Stimulated activated CD4-positive, alpha-beta T cell treated with anti-CD3 and anti-CD28 coated beads, Interleukin-4, amount 100 ng/mL, for 4 hours (primary cell): ENCODE measurements around the gene TTC9B.
A peak's percentile ranks its signal among the peaks of the same experiment; 100 is the strongest.
"Not testable (repeated sequence)": the region's sequence is repeated elsewhere in the genome, so short reads cannot be mapped to it uniquely, and the experiment has no call there.

ENCODE experiments used
- DNase-seq, 2 experiments: peaks; one replicate each; pipeline ENCODE4 v3.0.0-alpha.2; 2020

The TTC9B gene

DNA sequence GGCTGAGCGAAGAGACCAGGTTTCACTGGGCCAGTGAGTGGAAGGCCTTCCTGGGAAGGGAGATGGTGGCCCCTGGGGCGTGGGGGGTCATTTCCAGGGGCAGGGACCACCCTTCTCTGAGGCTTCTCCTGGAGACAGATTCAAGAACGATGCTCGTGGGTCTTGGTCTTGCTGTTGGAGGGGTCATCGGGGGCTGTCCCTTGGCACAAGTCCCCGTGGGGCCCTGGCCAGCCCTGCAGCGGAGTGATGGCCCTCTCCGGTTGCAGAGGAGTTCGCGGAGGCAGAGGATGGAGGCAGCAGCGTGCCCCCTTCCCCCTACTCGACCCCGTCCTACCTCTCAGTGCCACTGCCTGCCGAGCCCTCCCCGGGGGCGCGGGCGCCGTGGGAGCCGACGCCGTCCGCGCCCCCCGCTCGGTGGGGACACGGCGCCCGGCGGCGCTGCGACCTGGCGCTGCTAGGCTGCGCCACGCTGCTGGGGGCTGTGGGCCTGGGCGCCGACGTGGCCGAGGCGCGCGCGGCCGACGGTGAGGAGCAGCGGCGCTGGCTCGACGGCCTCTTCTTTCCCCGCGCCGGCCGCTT is 4.8 kb downstream of the TTC9B start:
- no peak for DNase-seq

DNA sequence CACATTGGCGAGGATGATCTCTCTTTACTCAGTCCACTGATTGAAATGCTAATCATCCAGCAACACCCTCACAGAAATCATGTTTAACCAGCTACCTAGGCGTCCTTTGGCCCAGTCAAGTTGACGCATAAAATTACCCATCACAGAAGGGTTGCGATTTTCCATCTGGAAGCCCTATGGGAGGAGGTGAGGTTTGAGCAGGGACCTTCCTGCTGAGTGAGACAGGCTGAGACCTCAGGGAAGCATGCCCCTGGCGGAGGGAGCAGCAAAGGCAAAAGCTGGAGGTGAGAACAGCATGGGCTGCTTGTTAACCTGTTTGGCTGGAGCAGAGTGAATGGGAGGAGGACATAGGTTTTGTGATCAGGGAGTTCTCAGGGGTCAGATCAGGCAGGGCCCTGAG is 7.3 kb downstream of the TTC9B start:
- no peak for DNase-seq

DNA sequence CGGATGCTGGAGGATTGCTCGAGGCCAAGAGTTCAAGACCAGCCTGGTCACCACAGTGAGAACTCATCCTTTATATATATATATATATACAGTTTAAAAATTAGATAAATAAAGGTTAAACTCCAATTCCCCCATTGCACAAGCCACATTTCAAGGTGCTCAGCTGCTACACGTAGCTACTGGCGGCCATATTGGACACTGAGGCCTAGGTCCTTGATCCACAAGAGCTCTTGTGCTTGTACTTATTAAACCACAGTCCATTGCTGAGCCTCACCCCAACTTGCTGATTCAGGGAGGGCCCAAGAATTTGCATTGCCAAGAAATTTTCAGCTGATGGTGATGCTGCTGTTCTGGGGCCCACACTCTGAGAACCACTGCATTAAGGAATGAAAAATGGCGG is 9.6 kb downstream of the TTC9B start:
- no peak for DNase-seq

DNA sequence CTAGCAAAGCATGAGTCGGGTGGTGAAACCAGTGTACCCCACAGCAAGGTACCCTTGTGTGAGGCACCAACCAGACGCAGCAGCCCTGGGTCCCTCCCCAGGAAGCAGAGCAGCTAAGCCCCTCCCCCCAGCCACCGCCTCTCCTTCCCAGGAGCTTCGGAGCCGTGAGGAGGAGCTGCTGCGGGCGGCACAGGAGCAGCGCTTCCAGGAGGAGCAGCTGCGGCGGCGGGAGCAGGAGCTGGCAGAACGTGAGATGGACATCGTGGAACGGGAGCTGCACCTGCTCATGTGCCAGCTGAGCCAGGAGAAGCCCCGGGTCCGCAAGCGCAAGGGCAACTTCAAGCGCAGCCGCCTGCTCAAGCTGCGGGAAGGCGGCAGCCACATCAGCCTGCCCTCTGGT is 12.4 kb downstream of the TTC9B start:
- DNase-seq = no peak

DNA sequence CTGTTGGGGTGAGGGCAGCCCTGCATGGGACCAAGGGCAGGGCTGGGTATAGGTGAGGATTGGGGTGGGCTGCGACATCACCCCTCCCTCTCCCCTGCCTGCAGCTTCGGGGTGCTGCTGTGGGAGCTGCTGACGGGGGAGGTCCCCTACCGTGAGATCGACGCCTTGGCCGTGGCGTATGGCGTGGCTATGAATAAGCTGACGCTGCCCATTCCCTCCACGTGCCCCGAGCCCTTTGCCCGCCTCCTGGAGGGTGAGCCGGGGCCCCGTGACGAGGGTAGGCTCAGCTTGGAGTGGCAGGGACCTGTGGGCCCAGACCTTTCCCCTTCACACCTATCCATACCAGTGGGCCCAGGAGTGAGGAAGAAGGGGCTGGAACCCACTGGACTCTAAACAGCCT is 13.8 kb downstream of the TTC9B start:
- DNase-seq = no peak

DNA sequence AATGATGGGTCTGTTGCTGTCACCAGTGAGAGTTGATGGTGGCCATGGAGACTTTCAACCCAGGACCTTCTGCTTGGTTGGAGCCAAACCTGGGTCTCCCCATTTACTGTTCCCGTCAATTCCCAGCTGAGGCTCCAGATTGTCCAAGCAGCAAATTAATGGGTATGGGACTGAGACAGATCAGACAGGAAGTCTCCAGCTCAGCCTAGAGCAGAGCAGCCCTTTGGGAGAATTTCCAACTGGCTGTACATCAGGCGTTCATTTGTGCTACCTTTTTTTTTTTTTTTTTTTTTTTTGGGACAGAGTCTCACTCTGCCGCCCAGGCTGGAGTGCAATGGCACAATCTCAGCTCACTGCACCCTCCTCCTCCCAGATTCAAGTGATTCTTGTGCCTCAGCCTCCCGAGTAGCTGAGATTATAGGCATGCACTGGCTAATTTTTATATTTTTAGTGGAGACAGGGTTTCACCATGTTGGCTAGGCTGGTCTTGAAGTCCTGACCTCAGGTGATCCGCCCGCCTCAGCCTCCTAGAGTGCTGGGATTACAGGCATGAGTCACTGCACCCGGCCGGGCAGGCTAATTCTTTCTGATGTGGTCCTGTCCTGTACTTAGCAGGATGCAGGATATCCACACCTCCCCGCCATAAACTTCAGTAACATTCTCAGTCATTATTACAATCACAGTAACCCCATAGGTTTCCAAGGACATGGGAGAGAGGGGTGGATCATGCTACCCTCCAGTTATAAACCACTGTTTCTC is 17.7 kb downstream of the TTC9B start:
- no peak for DNase-seq

DNA sequence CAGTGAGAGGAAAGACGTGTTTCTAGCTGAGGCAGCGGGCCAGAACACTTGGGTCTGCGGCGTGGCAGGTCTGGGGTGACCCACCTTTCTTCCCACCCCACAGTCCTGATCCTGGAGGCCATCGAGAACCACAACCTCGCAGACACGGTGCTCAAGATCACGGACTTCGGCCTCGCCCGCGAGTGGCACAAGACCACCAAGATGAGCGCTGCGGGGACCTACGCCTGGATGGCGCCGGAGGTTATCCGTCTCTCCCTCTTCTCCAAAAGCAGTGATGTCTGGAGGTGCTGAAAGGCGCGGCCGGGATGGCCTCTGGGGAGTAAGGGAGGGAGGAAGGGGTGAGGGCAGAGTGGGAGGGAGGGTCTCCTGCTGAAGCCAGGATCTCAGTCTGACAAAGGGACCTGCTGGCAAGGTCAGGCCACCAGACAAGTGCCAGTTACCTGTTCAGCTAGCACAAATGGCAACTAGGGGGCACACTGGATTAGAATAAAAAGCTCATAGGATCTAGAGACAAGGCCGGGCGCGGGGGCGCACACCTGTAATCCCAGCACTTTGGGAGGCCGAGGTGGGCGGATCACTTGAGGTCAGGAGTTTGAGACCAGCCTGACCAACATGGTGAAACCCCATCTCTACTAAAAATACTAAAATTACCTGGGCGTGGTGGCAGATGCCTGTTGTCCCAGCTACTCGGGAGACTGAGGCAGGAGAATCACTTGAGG is 19.8 kb downstream of the TTC9B start:
- no peak for DNase-seq

DNA sequence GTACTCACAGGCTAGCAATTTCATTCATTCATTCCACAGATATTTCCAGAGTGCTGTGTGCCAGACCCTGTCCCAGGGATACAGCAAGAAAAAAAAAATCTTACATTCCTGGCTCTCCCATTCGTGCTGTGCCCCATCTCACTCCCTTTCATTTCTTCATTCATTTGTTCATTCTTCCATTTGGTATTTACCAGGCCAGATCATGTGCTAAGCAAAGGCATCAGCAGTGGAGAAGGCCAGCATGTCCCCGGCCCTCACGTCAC is 24.7 kb downstream of the TTC9B start:
- no peak for DNase-seq

DNA sequence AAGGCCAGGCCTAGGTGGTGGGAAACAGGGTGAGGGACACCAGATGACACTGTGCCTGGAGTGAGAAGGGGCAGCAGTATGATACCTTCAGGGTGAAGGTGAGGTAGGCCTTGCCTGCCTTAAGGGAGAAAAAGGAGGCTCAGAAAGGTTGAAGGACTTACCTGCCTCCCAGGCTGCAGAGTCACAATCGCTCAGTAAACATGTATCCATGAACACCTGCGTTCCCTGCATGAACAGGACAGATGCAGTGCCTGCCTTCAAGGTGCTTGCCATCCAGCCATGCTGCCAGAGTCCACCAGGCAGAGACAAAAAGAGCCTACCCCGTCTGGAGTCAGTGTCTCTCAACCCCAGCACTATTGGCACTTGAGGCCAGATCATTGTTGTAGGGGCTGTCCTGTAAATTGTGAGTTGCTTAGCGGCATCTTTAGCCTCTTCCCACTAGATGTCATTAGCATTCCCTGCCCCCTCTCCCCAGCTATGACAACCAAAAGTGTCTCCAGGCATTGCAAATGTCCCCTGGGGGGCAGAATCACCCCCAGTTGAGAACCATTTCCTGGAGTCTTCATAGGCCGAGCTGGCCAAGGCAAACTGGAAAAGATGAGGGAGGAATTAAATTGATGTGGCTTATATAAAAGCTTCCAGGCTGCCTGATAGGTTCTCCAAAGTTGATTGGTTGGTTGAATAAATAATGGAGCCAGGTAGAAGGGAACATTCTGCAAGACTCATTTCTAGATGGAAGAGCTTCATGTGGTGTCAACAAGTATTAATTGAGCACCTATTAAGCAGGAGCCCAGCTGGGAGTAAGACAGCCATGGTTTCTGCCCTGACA is 25.2 kb downstream of the TTC9B start:
- no peak for DNase-seq

DNA sequence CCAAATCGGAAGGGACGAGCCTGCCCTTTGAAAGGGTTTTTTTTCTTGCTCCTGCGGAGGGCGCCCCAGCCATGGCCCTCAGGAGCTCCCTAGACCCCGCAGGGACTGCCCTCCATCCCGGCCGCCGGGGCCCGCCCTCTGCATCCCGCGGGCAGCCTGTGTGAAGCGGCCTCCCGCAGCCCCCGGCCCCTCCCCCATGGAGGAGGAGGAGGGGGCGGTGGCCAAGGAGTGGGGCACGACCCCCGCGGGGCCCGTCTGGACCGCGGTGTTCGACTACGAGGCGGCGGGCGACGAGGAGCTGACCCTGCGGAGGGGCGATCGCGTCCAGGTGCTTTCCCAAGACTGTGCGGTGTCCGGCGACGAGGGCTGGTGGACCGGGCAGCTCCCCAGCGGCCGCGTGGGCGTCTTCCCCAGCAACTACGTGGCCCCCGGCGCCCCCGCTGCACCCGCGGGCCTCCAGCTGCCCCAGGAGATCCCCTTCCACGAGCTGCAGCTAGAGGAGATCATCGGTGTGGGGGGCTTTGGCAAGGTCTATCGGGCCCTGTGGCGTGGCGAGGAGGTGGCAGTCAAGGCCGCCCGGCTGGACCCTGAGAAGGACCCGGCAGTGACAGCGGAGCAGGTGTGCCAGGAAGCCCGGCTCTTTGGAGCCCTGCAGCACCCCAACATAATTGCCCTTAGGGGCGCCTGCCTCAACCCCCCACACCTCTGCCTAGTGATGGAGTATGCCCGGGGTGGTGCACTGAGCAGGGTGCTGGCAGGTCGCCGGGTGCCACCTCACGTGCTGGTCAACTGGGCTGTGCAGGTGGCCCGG is 26.1 kb downstream of the TTC9B start:
- DNase-seq = peak in 1 of 2 experiments; percentile 23

DNA sequence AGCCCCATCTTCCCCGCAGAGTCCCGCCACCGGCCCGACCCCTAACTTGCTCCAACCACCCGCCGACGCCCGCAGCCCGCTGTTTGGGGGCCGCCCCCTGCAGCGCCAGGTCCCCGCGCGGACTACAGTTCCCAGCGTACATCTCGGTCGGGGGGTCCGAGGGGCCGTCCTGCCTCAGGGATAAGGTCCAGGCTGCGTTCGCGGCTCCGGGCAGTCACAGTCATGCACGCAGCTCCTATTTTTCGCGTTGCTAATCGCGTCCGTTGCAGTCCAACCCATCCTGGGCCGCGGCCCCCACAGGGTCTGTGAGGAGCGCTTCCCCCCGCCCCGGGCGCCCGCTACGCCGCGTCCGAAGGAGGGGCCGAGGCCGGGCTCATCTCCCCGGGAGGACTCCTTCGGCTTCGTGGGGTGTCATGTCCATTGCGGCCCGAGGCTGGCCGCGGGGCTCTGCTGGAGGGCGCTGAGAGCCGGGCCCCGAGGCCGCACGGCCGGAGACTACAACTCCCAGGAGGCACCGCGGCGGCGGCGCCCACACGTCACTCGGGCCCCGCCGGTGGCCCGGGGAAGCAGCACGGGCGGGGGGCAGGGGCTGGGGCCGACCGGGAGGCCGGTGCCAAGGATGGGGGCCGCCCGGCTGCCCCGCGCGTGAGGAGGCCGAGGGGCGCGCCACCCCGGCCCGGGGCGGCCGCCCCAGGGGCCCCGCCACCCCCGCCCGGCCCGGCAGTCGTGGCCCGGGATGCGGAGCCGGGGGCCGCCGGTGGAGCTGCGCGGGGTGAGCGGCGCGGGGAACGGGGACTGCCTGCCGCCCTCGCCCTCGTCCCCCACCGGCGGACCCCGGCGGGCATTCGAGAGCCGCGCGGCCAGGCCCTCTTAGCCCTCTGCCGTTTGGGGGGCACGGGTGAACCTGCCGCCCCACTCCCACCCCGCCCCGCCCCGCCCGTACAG is 27.0 kb downstream of the TTC9B start, which contains the start of gene MAP3K10:
Gene MAP3K10, plus strand, starts transcription at position 536 of the 945 bp plus-strand sequence. CDS start 606 bp downstream, outside the sequence.
- DNase-seq = peak; percentile 64 to 73

DNA sequence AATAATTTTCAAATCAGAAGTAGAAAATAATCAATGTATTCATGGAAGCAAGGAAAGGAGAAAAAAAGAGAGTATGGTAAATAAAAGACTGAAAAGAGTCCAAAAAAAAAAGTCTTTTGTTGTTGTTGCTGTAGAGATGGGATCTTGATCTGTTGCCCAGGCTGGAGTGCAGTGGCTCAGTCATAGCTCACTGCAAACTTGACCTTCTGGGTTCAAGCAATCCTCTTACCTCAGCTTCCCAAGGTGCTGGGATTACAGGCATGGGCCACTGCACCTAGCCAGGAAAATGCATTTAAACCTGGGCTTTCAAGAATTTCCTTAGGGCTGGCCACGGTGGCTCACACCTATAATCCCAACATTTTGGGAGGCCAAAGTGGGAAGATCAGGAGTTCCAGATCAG is 33.9 kb downstream of the TTC9B start:
- no peak for DNase-seq

DNA sequence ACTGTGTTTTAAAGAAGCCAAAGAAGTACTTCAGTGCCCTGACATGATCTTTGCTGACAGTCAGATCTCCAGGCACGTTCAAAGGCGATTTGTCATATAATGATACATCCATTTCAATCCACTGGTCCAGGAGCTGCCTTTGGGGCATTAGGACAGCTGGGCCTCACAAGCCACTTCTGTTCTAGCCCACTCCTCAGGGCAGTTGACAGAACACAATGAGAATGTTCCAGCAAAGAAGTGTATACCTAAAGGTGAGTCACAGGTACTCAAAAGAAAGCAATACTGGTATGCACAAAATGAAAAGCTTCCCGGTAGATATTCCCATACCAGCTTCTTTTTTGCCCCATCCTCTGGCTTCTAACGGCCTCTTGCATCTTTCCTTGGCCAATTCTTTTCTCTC is 39.4 kb downstream of the TTC9B start:
- no peak for DNase-seq

DNA sequence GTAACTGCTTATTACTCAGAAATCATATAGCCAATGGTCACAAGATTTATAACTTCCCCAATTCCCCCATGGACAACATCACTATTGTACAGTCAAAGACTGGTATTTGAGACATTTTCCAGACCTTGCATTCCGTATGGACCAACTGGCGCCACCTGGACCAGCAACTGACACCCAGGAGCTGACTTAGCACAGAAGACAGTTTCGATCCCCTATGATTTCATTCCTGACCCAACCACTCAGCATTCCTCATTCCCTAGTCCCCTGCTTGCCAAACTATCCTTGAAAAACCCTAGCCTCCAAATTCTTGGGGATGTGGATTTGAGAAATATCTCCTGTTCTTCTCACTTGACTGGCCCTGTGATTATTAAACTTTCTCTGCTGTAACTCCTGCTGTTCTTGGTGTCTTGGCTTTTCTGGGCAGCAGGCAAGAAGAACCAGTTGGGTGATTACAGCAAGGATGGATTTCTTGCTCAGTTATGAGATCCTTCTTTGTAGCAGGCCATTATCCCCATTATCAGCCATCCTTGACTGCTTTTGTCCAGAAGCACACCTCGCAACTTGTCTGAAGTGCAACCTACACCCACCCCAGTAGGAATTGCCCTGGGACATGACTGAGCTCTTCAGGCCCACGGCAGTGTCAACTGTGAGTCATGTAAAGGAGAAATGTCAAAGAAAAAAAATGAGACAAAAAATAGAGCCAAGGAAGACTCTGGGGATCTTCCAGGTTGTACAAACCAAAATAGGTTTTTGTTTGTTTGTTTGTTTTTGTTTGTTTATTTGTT is 40.7 kb downstream of the TTC9B start:
- no peak for DNase-seq

DNA sequence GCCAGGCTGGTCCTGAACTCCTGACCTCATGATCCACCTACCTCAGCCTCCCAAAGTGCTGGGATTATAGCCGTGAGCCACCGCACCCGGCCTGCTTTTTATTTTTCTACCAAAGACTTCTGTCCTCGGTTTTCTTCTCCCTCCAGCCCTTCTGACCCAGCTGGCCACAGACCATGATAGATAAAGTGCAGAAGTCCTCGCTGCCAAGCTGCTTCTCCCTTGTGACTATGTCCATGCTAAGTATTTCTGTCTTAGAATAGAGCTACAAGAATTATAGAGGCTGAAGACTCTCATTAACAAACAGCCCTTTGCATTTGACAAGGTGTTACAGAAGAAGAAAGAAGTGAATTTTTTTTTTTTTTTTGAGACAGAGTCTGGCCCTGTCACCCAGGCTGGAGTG is 42.4 kb downstream of the TTC9B start:
- no peak for DNase-seq

DNA sequence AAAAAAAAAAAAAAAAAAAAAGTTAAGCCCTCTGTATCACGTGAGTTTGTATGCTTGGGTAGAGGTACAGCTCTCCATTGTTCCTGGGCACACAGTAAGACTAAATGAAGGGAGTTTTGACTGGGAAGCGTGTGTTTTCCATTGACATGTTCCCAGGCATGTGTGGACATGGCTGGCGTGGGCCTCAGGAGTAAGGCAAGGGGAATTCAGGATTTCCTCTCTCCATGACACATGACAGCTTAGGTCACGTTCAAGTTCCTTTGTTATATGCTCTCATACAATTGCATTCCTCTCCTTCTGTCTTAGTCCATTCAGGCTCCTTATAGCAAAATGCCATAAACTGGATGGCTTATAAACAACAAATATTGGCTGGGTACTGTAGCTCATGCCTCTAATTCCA is 44.1 kb downstream of the TTC9B start:
- no peak for DNase-seq

DNA sequence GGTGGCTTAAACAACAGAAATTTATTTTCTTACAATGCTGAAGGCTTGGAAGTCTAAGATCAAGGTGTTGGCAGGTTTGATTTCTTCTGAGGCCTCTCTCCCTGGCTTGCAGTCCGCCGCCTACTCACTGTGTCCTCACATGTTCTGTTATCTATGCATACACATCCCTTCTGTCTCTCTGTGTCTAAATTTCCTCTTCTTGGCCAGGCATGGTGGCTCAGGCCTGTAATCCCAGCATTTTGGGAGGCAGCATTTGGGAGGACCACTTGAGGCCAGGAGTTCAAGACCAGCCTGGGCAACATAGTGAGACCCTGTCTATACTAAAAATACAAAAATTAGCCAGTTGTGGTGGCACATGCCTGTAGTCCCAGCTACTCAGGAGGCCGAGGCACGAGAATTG is 46.9 kb downstream of the TTC9B start:
- DNase-seq = not testable (repeated sequence)

DNA sequence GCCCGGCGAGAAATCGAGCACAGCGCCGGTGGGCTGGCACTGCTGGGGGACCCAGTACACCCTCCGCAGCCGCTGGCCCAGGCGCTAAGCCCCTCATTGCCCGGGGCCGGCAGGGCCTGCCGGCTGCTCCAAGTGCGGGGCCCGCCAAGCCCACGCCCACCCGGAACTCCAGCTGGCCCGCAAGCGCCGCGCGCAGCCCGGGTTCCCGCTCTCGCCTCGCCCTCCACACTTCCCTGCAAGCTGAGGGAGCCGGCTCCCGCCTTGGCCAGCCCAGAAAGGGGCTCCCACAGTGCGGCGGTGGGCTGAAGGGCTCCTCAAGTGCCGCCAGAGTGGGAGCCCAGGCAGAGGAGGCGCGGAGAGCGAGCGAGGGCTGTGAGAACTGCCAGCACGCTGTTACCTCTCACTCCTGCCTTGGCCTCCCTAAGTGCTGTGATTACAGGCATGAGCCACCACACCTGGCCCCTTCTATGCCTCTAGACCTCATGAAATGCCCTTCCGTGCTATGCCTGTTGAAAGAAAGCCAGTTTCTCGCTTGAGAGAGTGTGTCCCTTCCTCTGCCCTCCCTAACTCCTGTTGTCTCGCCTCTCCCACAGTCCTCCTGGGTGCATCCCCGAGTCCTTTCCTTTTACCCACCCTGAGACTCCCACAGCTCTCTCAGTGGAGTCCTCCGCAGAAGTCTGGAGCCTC is 47.7 kb downstream of the TTC9B start:
- DNase-seq = not testable (repeated sequence)

DNA sequence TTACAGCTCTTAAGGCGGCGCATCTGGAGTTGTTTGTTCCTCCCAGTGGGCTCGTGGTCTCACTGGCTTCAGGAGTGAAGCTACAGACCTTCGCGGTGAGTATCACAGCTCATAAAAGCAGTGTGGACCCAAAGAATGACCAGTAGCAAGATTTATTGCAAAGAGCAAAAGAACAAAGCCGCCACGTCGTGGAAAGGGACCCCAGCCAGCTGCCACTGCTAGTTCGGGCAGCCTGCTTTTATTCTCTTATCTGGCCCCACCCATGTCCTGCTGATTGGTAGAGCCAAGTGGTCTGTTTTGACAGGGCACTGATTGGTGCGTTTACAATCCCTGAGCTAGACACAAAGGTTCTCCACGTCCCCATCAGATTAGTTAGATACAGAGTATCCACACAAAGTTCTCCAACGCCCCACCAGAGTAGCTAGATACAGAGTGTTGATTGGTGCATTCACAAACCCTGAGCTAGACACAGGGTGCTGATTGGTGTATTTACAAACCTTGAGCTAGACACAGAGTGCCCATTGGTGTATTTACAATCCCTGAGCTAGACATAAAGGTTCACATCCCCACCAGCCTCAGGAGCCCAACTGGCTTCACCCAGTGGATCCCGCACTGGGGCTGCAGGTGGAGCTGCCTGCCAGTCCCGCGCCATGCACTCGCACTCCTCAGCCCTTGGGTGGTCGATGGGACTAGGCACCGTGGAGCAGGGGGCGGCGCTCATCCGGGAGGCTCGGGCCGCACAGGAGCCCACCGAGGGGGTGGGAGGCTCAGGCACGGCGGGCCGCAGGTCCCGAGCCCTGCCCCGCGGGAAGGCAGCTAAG is 48.5 kb downstream of the TTC9B start:
- DNase-seq = not testable (repeated sequence)
